Left hindlimb (tissue), 1 donor: ENCODE results near the gene GPC6.

Source experiments
- DNase-seq: peaks from one replicate; pipeline ENCODE4 v3.0.0-alpha.2; 2018

GPC6 gene

DNA sequence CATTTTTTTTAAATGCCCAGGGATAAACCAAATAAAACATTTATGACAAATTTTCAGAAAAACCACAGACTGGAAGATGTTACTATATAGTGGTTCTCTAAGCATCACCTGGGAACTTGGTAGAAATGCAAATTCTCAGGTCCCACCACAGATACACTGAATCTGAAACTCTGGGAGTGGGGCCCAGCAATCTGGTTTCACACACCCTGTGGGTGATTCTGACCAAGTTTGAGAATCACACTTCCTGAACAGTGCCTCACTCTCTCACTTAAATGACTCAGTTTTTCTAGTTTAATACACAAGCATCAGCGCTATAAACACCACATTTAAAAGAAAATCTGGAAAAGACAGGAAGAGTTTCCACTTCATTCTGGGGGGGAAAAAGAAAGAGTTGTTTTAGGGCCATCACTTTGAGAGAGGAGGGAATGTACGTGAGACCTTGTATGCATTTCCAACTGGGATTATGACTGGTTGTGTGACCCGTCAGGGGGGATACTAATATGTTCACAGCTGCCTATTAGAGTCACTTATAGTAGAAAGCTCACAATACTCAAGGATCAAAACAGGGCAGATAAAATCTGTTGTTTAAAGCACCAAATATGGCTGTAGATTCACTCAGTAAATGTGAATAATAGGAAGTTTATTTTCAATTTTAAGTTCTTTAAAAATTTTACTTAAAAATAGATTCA is 567.7 kb downstream of the GPC6 start:
- no peak for DNase-seq

- no peak for DNase-seq
Observed at GRCh38 chr13:93797463-93797862, 570.9 kb downstream of the GPC6 start.

DNA sequence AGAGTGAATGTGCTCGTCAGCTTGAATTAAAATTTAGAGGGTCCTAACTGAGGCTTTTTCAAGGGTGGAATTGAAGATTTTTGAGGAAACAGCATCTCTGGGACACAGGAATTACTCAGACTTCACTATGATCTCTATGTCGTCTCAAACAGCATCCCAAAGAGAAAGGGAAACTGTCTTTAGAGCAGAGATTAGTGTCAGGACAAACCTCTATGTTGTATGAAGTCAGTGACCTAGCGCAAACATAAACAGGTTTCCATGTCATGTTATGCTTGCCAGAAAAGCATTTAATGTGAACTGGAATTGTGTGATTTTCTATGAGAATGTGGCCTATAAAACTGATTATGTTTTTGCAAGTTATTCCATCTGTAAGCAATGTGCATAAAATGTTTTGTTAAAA is 573.7 kb downstream of the GPC6 start:
- no peak for DNase-seq

GRCh38 chr13:93805736-93806135 is 579.1 kb downstream of the GPC6 start:
- DNase-seq = no peak

- no peak for DNase-seq
Observed at GRCh38 chr13:93806861-93807260, 580.3 kb downstream of the GPC6 start.

GRCh38 chr13:93810264-93810663 is 583.7 kb downstream of the GPC6 start:
- no peak for DNase-seq

DNA sequence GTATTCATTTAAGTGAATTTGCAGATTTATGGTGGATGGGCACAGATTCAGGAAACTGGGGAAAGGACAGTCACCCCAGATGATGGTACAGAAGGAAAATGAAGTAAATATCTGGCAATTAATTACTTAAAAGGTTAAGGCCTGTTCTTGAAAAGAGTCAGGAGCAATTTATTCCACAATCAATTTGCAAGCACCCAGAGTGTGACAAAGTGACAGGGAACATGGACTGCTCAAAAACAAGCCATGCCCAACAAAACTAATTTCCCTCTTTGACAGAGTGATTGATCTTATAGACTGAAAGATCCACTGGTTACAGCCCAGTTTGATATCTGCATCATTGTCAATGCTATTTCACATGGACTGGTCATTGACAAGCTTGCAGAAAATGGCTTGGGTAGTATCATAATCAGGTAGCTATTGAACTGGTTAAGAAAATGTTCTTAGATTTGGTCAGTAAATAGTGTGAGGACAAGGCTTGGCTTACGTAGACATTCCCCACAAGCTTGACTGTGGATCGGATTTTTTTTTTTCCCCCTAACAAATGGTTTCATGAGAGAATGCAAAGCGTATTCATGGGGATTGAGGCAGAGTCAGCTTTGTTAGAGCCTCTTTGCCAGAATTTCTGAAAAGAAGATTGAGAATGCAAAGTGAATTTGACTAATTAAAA is 584.6 kb downstream of the GPC6 start:
- no peak for DNase-seq

DNA sequence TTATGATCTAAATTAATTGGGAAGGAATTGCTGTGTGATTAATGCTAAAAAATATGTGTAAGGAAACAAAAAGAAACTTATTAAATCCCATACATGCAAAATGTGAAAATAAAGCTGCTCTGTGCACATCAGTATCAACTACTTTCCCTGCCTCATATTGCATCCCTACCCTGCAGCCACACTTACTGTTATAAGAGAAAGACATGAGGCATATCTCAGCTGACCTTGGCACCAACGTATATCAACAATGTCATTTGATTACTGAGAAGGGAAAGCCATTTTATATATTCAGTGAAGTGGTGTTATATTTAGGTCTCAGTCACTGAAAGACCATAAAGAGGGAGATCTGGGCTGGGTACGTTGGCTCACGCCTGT is 585.1 kb downstream of the GPC6 start:
- no peak for DNase-seq

- DNase-seq = no peak
Observed at GRCh38 chr13:93814658-93815057, 588.1 kb downstream of the GPC6 start.

DNA sequence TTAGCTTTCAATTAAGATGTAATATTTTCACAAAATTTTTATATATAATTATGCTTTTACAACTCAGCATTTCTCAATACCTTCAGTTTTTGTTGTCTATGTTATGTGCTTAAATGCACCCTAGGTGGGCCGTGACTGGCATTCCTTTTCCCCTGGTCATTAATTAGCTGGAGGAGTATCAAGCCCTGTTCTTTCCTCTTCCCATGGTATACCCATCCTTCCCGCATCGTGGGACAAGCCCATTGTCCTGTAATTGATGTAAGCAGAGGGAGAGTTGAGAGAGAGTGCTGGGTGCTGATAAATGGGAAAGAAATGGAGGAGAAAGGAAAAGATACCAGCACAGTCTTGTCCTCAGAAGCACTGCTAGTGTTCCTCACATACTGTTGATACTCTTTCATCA is 591.7 kb downstream of the GPC6 start:
- no peak for DNase-seq

- no peak for DNase-seq
Observed at GRCh38 chr13:93819331-93819890, 592.8 kb downstream of the GPC6 start.

GRCh38 chr13:93824286-93824685 is 597.7 kb downstream of the GPC6 start:
- DNase-seq = no peak

DNA sequence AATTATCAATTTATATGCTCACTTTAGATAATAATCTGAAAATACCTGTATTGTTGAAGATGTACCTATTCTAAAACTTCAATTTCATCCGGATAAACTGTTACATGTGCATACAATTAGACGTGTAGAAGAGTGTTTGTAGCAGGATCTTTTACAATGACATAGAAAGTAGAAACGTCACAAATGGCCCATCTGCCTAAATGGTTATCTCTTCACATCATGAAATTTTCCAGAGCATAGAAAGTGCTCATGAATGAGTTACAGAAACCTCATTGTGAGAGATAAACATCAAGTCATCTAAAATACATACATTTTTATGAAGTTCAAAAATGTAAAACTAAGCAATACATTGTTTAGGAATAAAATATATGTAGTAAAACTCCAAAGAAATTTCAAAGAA is 607.4 kb downstream of the GPC6 start:
- no peak for DNase-seq

DNA sequence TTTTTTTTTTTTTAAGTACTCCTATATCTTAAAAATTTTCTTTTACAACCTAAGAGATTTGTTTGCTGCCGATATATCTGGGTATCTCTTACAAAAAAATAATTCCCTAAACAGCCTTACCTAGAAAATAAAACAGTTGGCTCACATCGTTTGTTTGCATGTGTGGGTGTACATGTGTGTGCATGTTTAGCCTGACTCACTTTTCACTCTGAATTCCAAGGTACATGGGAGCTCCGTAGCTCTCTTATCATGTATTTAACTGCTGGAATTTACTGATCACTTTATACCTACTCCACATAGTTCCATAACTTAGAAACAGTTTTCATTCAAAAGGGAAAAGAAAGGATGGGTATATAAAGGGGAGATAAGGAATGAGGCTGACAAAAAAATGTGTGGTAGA is 616.5 kb downstream of the GPC6 start:
- no peak for DNase-seq

GRCh38 chr13:93847162-93847561 is 620.6 kb downstream of the GPC6 start:
- DNase-seq = no peak

- no peak for DNase-seq
Observed at GRCh38 chr13:93848247-93848646, 621.6 kb downstream of the GPC6 start.

GRCh38 chr13:93851236-93851635 is 624.6 kb downstream of the GPC6 start:
- no peak for DNase-seq

- DNase-seq = no peak
Observed at GRCh38 chr13:93853912-93854311, 627.3 kb downstream of the GPC6 start.

- no peak for DNase-seq
Observed at GRCh38 chr13:93857126-93857525, 630.5 kb downstream of the GPC6 start.

DNA sequence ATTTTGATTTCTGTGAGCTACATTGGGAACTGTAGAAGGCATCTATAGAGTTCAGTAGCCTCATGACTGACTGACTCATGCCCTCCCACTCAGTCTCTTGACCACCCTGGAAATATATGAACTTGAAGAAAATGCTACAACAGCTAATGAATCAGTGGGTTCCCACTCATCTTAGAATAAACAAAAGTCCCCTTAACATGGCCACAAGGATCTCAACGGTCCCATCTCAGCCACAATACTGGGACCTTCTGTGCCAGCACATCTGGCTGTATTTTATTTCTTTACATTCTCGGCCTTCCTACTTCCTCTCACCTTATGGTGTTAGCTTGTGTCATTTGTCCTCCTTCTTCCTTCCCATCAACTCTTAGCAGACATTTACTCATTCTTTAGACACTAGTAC is 633.1 kb downstream of the GPC6 start:
- DNase-seq = no peak

- DNase-seq = no peak
Observed at GRCh38 chr13:93861818-93862217, 635.2 kb downstream of the GPC6 start.

DNA sequence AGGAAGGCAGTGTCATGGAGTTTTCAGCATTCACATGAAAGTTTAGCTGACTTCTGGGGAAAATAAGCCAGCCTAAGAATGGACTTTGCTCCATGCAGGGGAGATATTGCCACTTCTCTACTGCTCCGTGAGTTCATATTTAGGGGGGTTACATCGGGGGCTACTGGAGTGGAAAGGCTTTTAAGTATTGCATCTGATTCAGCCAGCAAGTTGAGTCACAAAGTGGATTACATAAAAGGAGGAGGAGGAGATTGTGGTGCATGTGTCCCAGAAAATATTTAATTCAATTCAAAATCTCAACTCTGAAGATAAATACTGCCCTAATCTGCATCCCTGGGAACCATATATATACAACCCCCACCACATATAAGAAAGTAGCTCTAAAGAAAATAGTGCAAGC is 635.7 kb downstream of the GPC6 start:
- DNase-seq = no peak

DNA sequence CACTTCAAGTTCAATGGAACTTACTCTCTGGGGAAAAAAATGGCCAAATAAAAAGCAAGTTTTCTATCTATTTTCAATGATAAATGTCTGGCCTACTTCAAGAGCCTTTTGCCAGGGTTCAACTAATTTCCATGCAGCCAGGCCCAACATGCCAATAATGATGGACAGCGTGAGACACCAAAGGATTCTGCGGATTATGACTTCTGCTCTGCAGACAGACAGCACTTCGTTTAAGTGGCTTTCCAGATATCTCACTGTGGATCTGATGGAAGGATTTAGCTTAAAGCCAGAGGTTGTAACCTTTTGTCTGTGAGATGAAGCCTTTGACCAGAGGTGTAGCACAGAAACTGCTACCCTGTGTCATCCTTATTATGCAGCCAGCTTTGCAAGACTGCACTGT is 638.6 kb downstream of the GPC6 start:
- no peak for DNase-seq

GRCh38 chr13:93867481-93867880 is 640.9 kb downstream of the GPC6 start:
- DNase-seq = no peak

DNA sequence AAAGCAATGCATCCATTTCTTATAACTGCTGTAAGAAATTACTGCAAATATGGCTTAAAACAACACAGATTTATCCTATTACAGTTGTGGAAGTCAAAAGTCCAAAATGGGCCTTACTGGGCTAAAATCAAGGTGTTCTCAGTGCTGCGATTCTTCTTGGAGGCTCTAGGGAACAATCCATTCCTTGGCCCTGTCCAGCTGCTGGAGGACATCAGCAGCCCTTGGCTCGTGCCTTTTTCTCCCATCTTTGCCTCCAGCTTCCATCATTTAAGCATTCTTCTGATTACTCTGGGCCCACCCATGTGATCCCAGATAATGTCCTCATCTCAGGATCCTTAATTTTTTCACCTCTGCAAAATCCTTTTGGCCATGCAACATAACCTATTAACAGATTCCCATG is 645.8 kb downstream of the GPC6 start:
- DNase-seq = no peak
